GM12892 (cell line): Measurements from ENCODE around the gene HECW1.

Source experiments
- POLR2A ChIP-seq: IDR thresholded peaks from 2 replicates; pipeline ENCODE4 v1.6.1; 2011; ENCODE audit warnings: low read depth, low read length, control low read depth
- POLR2AphosphoS5 ChIP-seq: IDR thresholded peaks from 2 replicates; pipeline ENCODE4 v1.6.1; 2011; ENCODE audit warnings: low read depth, low read length, control low read depth

GRCh38 chr7:43433639-43434038 is 321.2 kb downstream of the HECW1 start:
- TF ChIP-seq POLR2AphosphoS5: no peak
- no peak for TF ChIP-seq POLR2A
